ENCODE results near the gene CFAP91. TPM values are rescaled to one million over a fixed set of nuclear protein-coding genes. Genes with fewer than 3 reads are reported as not detected.

The CFAP91 gene
- total RNA-seq, 6 experiments from 2014 or later, result 0.09 to 5.7 (median 1.1) TPM

DNA sequence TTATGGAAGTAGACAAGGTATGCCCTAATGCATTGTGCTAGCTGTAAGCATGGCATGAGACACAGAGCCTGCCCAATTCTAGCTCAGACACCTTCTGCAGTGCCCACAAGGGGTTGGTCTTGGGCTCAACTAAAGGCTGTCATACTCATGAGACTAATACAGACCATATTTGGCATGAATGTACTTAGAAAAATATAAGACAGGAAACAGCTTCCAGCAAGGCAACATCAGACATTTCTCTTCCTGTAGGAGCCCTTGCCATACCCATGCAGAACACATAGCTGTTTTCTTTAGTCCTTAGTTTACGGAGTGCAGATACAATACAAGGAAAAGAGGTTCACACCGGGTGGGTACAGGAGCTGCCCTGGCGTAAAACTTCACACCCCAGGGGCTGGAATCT is 48.6 kb downstream of the CFAP91 start:
- intact Hi-C loops (cut with DNase I), result no loop called here
- Histone ChIP-seq H3K4me1 (no peaks in the 10 kb centered on the region), H3K27ac (no peak overlapping the region), H3K36me3 (no peaks in the 10 kb centered on the region), H3K9me3 (no peaks in the 10 kb centered on the region), H3K27me3 (no peaks in the 10 kb centered on the region), H3K4me3 (no peak overlapping the region)
- no peak for DNase-seq
- TF ChIP-seq, protein P1, sequence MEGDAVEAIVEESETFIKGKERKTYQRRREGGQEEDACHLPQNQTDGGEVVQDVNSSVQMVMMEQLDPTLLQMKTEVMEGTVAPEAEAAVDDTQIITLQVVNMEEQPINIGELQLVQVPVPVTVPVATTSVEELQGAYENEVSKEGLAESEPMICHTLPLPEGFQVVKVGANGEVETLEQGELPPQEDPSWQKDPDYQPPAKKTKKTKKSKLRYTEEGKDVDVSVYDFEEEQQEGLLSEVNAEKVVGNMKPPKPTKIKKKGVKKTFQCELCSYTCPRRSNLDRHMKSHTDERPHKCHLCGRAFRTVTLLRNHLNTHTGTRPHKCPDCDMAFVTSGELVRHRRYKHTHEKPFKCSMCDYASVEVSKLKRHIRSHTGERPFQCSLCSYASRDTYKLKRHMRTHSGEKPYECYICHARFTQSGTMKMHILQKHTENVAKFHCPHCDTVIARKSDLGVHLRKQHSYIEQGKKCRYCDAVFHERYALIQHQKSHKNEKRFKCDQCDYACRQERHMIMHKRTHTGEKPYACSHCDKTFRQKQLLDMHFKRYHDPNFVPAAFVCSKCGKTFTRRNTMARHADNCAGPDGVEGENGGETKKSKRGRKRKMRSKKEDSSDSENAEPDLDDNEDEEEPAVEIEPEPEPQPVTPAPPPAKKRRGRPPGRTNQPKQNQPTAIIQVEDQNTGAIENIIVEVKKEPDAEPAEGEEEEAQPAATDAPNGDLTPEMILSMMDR (IDR thresholded peaks at IDR 0.05), result no peak
- no peak for TF ChIP-seq POLR2A (IDR thresholded peaks at IDR 0.05)
- ATAC-seq, result no peak
- WGBS (ENCODE audit: insufficient coverage, low coverage, low lambda C conversion rate, missing lambda C conversion rate), result 90% methylated on average over 3 of the region's 3 CpGs

Other genes starting within 250 kb of the CFAP91 start
- gene TMEM39A, start 239.4 kb upstream of the CFAP91 start, total RNA-seq, result 10 to 100 TPM; 14.9 to 34.6 (median 20.9) TPM
- 1 to 10 TPM; 5.8 to 8.0 (median 7.4) TPM for gene POGLUT1, start 234.1 kb upstream of the CFAP91 start, total RNA-seq
- 10 to 100 TPM; 16.4 to 63.5 (median 42.8) TPM for gene TIMMDC1, start 204.5 kb upstream of the CFAP91 start, total RNA-seq
- gene CD80, start 143.4 kb upstream of the CFAP91 start, total RNA-seq, result 1 to 10 TPM in 2 of 6 experiments, under 1 TPM in 4; 0.26 to 1.3 (median 0.51) TPM
- gene ADPRH, start 123.5 kb upstream of the CFAP91 start, total RNA-seq, result 1 to 10 TPM; 2.5 to 3.8 (median 2.8) TPM
- 10 to 100 TPM in 5 of 6 experiments, 1 to 10 TPM in 1; 9.9 to 30.2 (median 15.9) TPM for gene PLA1A, start 105.1 kb upstream of the CFAP91 start, total RNA-seq
- gene POPDC2, start 42.4 kb upstream of the CFAP91 start, total RNA-seq, result under 1 TPM; 0.43 to 0.92 (median 0.68) TPM
- gene COX17, start 25.6 kb upstream of the CFAP91 start, total RNA-seq, result 10 to 100 TPM; 23.9 to 40.8 (median 33.0) TPM
- 100 to 1,000 TPM in 3 of 6 experiments, 10 to 100 TPM in 3; 24.9 to 188 (median 91.4) TPM for gene NR1I2, start 79.1 kb downstream of the CFAP91 start, total RNA-seq